K562 (cell line): Measurements from ENCODE around the gene UGT1A5. TPM values are rescaled to one million over a fixed set of nuclear protein-coding genes. Genes with fewer than 3 reads are reported as not detected.

Experiments
- ARID2 ChIP-seq: fragments of 450-650 bp; IDR thresholded peaks from 2 replicates; pipeline ENCODE4 v1.6.1; 2017; ENCODE audit warnings: antibody characterized with exemption, mild to moderate bottlenecking
- CC2D1A ChIP-seq: fragments of 450-650 bp; IDR thresholded peaks from 2 replicates; pipeline ENCODE4 v1.6.1; 2017; ENCODE audit warnings: mild to moderate bottlenecking
- KDM2B ChIP-seq: fragments of 250-450 bp; sonication (Bioruptor Pico); IDR thresholded peaks from 2 replicates; pipeline ENCODE4 v1.8.0; 2021; ENCODE audit warnings: mild to moderate bottlenecking, moderate library complexity
- KLF1 ChIP-seq: fragments of 450-650 bp; IDR thresholded peaks from 2 replicates; pipeline ENCODE4 v1.6.1; 2016; ENCODE audit warnings: missing genetic modification characterization, missing compliant biosample characterization
- NBN ChIP-seq: fragments of 450-650 bp; IDR thresholded peaks from 2 replicates; pipeline ENCODE4 v1.6.1; 2016; ENCODE audit warnings: low read depth, mild to moderate bottlenecking
- NR2C1 ChIP-seq, 2 experiments: fragments of 450-650 bp; IDR thresholded peaks; 2 replicates each; pipeline ENCODE4 v1.6.1; 2017; ENCODE audit warnings: mild to moderate bottlenecking in 2 of 2, antibody characterized with exemption in 1 of 2, inconsistent platforms in 1 of 2, missing compliant biosample characterization in 1 of 2, missing genetic modification characterization in 1 of 2
- ZNF146 ChIP-seq: IDR thresholded peaks from one replicate; pipeline ENCODE4 v1.6.1; 2018; ENCODE audit warnings: missing compliant biosample characterization; ENCODE audit not compliant: unreplicated experiment
- ZNF3 ChIP-seq: fragments of 250-450 bp; sonication (Bioruptor Pico); IDR thresholded peaks from 2 replicates; pipeline ENCODE4 v1.5.0; 2021; ENCODE audit warnings: mild to moderate bottlenecking, moderate library complexity
- polyA plus RNA-seq, 8 experiments: library from polyadenylated mRNA; depleted of rRNA in 4 of 8; stranded (reverse) in 5 of 8; unstranded in 3 of 8; fragments of >200 nt; fragmentation: Nextera tagmentation in 2 of 8; fragmentation: Illumina TruSeq in 1 of 8; extraction: Ambion mirVana in 2 of 8; extraction: Trizol in 1 of 8; gene quantifications; 2 replicates each; pipeline versions ENCODE4 v1.2.1 to v1.2.3, GENCODE V29; 2011 to 2014; ENCODE audit warnings: inconsistent platforms in 1 of 8, missing spikeins in 1 of 8
- total RNA-seq, 7 experiments: library from RNA; depleted of rRNA in 6 of 7; stranded (reverse); fragments of >200 nt in 6 of 7; fragmentation: Illumina TruSeq in 2 of 7; extraction: Trizol in 2 of 7; gene quantifications; 2 replicates each; pipeline versions ENCODE4 v1.2.1 to v1.2.3, GENCODE V29; 2011 to 2021; ENCODE audit warnings: low replicate concordance in 1 of 7
- TF ChIP-seq, protein P1 (sequence below), 2 experiments: fragments of 450-650 bp; IDR thresholded peaks; 2 replicates each; pipeline ENCODE4 v1.6.1; 2018; ENCODE audit warnings: mild to moderate bottlenecking in 2 of 2, low read depth in 1 of 2; ENCODE audit not compliant: partially characterized antibody in 2 of 2

UGT1A5 gene
- total and polyA plus RNA-seq, 9 of the 15 experiments (the other 6 are each of a cell fraction or from before 2014, with no cell fraction given) = not detected

DNA sequence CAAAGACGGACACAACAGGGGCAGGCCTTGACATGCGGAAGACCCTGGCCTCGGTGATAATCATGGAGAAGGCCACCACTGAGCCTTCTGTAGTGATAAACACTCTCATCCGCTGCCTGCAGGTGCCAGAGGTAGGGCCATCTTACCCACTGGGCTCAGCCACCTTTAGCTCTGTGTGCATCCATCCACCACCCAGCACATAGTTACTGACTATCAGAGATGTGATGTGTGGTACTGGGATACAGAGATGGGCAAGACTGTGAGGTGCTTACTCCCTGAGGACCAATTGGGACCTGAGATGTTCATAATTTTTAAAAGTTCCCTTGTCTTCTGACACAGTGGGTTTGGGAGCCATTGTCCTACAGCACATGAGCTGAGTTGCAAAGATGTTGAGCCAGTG, 67.0 kb downstream of the UGT1A5 start (continued):
- TF ChIP-seq, protein P1, sequence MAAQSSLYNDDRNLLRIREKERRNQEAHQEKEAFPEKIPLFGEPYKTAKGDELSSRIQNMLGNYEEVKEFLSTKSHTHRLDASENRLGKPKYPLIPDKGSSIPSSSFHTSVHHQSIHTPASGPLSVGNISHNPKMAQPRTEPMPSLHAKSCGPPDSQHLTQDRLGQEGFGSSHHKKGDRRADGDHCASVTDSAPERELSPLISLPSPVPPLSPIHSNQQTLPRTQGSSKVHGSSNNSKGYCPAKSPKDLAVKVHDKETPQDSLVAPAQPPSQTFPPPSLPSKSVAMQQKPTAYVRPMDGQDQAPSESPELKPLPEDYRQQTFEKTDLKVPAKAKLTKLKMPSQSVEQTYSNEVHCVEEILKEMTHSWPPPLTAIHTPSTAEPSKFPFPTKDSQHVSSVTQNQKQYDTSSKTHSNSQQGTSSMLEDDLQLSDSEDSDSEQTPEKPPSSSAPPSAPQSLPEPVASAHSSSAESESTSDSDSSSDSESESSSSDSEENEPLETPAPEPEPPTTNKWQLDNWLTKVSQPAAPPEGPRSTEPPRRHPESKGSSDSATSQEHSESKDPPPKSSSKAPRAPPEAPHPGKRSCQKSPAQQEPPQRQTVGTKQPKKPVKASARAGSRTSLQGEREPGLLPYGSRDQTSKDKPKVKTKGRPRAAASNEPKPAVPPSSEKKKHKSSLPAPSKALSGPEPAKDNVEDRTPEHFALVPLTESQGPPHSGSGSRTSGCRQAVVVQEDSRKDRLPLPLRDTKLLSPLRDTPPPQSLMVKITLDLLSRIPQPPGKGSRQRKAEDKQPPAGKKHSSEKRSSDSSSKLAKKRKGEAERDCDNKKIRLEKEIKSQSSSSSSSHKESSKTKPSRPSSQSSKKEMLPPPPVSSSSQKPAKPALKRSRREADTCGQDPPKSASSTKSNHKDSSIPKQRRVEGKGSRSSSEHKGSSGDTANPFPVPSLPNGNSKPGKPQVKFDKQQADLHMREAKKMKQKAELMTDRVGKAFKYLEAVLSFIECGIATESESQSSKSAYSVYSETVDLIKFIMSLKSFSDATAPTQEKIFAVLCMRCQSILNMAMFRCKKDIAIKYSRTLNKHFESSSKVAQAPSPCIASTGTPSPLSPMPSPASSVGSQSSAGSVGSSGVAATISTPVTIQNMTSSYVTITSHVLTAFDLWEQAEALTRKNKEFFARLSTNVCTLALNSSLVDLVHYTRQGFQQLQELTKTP (IDR thresholded peaks at IDR 0.05; ENCODE audit: low read depth in 1 of 2, partially characterized antibody in 2 of 2) = no peak
- no peak for TF ChIP-seq ZNF3 (CRISPR knock-in tag)
- no peak for TF ChIP-seq KLF1 (tag)
- no peak for TF ChIP-seq NR2C1 (IDR thresholded peaks at IDR 0.05)
- TF ChIP-seq NR2C1 (tag; IDR thresholded peaks at IDR 0.05) = no peak
- no peak for TF ChIP-seq CC2D1A
- no peak for TF ChIP-seq ARID2
- TF ChIP-seq NBN = no peak
- TF ChIP-seq KDM2B = no peak
- TF ChIP-seq ZNF146 = no peak
